Epithelial cell of proximal tubule (primary cell): ENCODE measurements around the gene PEMT. TPM values are rescaled to one million over a fixed set of nuclear protein-coding genes. Genes with fewer than 3 reads are reported as not detected.
A peak's percentile ranks its signal among the peaks of the same experiment; 100 is the strongest.

Experiments
- DNase-seq: peaks from one replicate; pipeline ENCODE4 v3.0.0-alpha.2; 2011; ENCODE audit warnings: low read depth
- H3K4me3 ChIP-seq: 2 replicates; pipeline ENCODE4 v1.5.1; 2011; ENCODE audit warnings: low read depth, mild to moderate bottlenecking, low read length
- CTCF ChIP-seq: conservative IDR thresholded peaks from 2 replicates; pipeline ENCODE4 v1.5.1; 2012; ENCODE audit warnings: low read depth, mild to moderate bottlenecking, low read length
- total RNA-seq: library from RNA; depleted of rRNA; stranded (reverse); fragments of >200 nt; gene quantifications from 2 replicates; pipeline ENCODE4 v1.2.3, GENCODE V29; 2015

PEMT gene
- total RNA-seq, 1 donor from 2014 or later: 48.3 TPM

- no peak for DNase-seq
- no peak for TF ChIP-seq CTCF
- peak overlapping the region; percentile 70 for H3K4me3 ChIP-seq
Observed at GRCh38 chr17:17494870-17495535, 96.5 kb downstream of the PEMT start.

DNA sequence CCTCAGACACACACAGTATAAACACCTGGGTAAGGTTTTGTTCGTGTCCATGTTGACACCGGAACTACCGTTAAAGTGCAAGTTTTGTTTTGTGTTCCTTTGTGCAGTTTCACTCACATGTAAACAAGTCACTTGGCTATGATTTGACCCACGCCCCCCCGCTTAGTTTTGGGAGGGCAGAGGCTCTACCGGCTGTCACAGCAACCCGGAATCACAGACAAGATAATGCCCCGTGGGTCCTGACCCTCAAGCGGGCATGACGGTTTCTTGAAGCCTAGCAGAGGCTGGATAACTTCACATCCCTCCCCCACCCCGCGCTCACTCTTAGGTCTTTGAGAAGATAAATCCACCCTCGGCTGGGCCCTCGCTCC is 97.0 kb downstream of the PEMT start:
- H3K4me3 ChIP-seq: peak overlapping the region; percentile 70
- no peak for DNase-seq
- TF ChIP-seq CTCF: no peak

DNA sequence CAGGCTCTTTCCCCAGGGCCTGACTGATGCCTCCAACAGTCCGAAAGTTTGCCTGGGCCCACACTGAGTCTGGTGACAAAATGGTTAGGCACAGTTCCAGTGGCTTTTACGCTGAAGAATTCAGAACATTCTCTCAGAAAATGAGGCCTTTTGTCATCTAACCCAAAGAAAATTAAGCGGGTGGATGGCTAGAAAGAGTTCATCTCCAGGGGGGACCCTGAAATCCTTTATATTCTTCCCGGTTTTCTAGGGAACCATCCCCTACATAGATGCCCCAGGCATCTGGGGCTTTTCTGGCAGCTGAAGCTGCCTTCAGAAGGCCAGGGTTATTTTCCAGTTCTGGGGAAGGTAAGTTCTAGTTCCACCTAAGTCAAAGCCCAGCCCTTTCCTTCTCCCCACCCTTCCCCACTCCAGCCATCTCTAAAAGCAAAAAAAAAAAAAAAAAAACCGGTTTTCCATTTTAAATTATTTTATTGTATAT is 97.5 kb downstream of the PEMT start:
- H3K4me3 ChIP-seq: peak overlapping the region; percentile 70
- DNase-seq: no peak
- TF ChIP-seq CTCF: no peak

DNA sequence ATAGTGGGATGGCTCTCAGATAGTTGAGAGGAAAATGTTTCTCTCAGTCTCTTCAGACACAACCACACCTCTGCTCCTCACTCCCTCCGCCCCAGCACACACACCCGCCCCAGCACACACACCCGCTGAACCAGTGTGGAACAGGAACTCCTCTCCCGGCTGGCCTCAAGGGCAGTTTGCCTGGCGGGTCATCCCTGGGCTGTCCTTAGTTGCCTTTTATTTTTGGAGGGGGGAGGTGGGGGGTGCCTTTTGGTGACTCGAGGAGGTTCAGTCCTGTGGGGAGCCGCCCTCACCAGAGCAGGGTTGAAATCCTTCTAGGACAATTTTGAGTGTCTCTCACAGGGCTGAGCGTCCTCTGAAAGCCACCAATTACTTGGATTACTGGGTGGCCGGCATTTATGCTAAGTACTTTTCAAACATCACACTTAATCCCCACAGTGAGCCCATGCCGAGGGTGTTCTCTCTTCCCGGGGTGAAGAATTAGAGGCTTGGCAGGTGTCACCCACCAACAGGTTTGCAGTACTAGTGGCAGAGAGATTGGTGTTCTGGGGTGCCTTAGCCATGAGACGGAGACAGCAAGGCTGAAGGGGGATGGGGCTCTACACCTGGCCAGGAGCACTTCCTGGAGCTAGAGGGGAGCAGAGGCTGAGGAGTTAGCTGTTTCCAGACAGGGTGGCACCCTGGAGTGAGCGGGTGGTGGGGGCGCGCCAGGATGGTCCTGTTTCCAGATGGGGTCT is 98.1 kb downstream of the PEMT start:
- DNase-seq: no peak

DNA sequence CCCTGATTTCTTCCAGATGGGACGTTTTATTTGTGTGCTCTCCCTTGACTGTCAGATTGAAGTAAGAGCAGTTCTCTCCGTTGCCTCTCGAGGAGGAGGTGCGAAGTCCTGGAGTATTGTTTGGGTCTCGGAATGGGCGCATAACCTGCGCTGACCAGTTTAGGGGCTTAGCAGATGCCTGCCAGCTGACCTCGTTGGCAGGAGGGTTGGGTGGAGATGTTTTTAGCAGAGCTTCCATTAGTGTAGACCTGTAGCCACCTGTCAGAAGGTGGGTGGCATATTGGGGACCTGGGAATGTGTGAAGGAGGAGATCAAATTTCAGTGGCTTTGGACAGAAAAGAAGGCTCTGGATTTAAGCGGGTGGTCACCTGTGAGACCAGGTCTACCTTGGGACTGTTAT is 98.9 kb downstream of the PEMT start:
- no peak for TF ChIP-seq CTCF
- no peak for DNase-seq
- H3K4me3 ChIP-seq: no peak overlapping the region

More for the DNA sequence above, 98.1 kb downstream of the PEMT start:
- peak overlapping the region; percentile 70 for H3K4me3 ChIP-seq
- no peak for TF ChIP-seq CTCF

DNA sequence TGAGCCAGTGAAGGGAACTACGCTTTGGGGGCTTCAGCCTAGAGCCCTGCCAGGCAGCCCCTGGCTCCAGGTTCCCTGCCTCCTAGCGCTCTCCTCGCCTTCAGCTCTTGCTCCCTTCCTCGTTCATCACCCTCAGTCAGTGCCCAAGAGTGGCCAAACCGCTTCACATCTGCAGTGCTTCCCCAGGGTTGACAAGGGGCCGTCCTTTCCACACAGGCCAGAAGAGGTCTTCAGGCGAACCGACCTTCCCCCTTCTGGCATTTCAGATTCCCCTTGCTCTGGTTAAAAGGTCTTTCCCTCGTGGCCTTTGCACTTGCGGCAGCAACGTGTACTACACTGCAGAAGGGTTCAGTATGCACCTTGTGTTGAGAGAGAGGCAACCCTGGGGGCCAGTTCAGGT is 99.4 kb downstream of the PEMT start:
- no peak for TF ChIP-seq CTCF
- H3K4me3 ChIP-seq: no peak overlapping the region
- no peak for DNase-seq
